GM13977 (cell line): ENCODE data around the gene HPSE2.

Experiments used
- DNase-seq: peaks from one replicate; pipeline ENCODE4 v3.0.0; 2012; ENCODE audit warnings: low spot score
- CTCF ChIP-seq: IDR thresholded peaks from 2 replicates; pipeline ENCODE4 v1.5.1; 2012; ENCODE audit warnings: mild to moderate bottlenecking, control low read depth; ENCODE audit not compliant: insufficient read depth; ENCODE audit errors: extremely low read depth, missing control alignments
- in situ Hi-C: fragments of 300-500 bp; cut with MboI; formaldehyde crosslinking; loops from one replicate; pipeline ENCODE4 v1.12.0; 2022; ENCODE audit warnings: low sequenced_read_pairs, low pct_unique_long_range_greater_than_20kb, mixed read lengths, inconsistent platforms; ENCODE audit not compliant: unreplicated experiment

Gene HPSE2

GRCh38 chr10:98619446-98619845, 616.2 kb downstream of the HPSE2 start:
- no peak for DNase-seq
- in situ Hi-C loops, result no loop called here
- TF ChIP-seq CTCF, result no peak

DNA sequence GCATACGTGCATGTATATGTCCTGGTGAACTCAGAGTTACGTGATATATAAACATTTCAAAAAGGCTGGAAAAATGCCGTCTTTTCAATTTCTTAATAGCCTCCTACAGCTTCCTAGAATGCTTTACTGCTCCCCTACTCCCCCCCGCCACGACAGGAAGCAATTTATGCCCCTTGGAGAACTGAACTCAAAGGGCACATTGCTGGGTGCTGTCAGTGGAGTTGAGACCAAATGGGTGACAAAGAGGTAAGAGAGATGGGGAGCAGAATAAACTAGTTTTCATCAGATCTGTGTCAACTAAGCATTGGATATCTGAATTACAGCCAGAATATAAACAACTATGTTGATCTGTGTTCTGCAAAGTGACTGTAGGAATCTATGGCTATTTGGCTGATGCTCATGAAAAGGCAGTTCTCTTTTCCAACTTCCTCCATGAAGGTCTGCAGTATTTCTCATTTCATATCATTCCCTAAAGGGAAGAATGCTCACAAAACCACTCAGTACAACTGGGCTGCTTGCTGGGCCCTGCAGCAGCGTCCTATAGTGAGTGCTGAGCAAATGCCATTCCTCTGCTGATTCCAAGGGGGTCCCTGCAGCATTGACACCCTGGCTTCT, 617.6 kb downstream of the HPSE2 start:
- no peak for TF ChIP-seq CTCF
- in situ Hi-C loops, result no loop called here
- DNase-seq, result no peak

- no peak for TF ChIP-seq CTCF
- DNase-seq, result no peak
- in situ Hi-C loops, result no loop called here
Observed at GRCh38 chr10:98613446-98613845, 622.2 kb downstream of the HPSE2 start.

GRCh38 chr10:98611436-98611835, 624.2 kb downstream of the HPSE2 start:
- DNase-seq, result no peak
- in situ Hi-C loops, result no loop called here
- TF ChIP-seq CTCF, result no peak

GRCh38 chr10:98610836-98611235, 624.8 kb downstream of the HPSE2 start:
- in situ Hi-C loops, result no loop called here
- TF ChIP-seq CTCF, result no peak

DNA sequence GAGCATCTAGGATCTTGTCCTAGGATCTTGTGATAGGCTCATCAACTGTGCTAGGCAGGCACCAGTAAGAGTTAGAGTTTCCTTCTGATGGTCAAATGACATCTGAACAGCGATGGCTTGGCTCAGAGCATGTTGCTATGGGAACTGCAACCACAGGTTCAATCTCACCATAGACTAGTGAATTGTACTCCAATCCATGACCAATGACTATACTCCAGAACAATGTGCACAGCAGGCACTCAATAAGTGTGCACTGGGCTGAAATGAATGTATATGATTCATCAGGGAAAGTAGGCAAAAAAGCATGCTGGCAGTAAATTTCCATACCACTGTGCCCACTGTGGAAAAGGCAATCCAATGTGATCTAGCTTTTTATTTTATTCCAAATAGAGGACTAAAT, 625.4 kb downstream of the HPSE2 start:
- in situ Hi-C loops, result no loop called here
- DNase-seq, result no peak
- no peak for TF ChIP-seq CTCF

More at GRCh38 chr10:98610836-98611235, 624.8 kb downstream of the HPSE2 start:
- DNase-seq, result no peak
